H1 (cell line): Measurements from ENCODE around the gene TTLL9. TPM values are rescaled to one million over a fixed set of nuclear protein-coding genes. Genes with fewer than 3 reads are reported as not detected.

Experiments
- CTCF ChIA-PET: fragments of 300-600 bp; sonication (Branson Sonifier 250); formaldehyde crosslinking; loops from one replicate; lab custom pipeline; 2021; ENCODE audit not compliant: partially characterized antibody; lab: Charles Lee
- POLR2A ChIA-PET: fragments of 300-600 bp; sonication (Branson Sonifier 250); formaldehyde crosslinking; loops from one replicate; lab custom pipeline; 2021; ENCODE audit warnings: inconsistent platforms; ENCODE audit not compliant: partially characterized antibody; lab: Charles Lee
- DNase-seq, 2 experiments: peaks; one replicate each; pipeline versions ENCODE4 v3.0.0 to v3.0.0-alpha.2; 2010 to 2022; ENCODE audit warnings: low spot score in 2 of 2, low read depth in 1 of 2, mixed read lengths in 1 of 2
- FAIRE-seq: peaks from 2 replicates; lab custom pipeline; 2011; peaks lifted over from hg19 to GRCh38; lab: Jason Lieb, UNC
- H2AFZ ChIP-seq: 2 replicates; pipeline ENCODE4 v1.8.1; 2012; ENCODE audit warnings: low read length, inconsistent platforms
- H2AK5ac ChIP-seq: 2 replicates; pipeline ENCODE4 v1.6.1; 2013; ENCODE audit warnings: low read depth, low read length
- H2BK120ac ChIP-seq: replicated peaks from 2 replicates; pipeline ENCODE3; 2013; ENCODE audit warnings: low read depth, low read length, inconsistent platforms
- H2BK12ac ChIP-seq: 2 replicates; pipeline ENCODE4 v1.6.1; 2013; ENCODE audit warnings: low read depth, low read length
- H2BK15ac ChIP-seq: 2 replicates; pipeline ENCODE4 v1.6.1; 2013; ENCODE audit warnings: low read length
- H2BK20ac ChIP-seq: 2 replicates; pipeline ENCODE4 v1.6.1; 2013; ENCODE audit warnings: low read length
- H2BK5ac ChIP-seq: 2 replicates; pipeline ENCODE4 v1.6.1; 2013; ENCODE audit warnings: low read depth, low read length
- H3K14ac ChIP-seq: 2 replicates; pipeline ENCODE4 v1.6.1; 2013; ENCODE audit warnings: inconsistent platforms; ENCODE audit not compliant: insufficient read length
- H3K18ac ChIP-seq: 2 replicates; pipeline ENCODE4 v1.6.1; 2013; ENCODE audit warnings: low read length; ENCODE audit errors: extremely low read depth
- H3K23ac ChIP-seq: 2 replicates; pipeline ENCODE4 v1.6.1; 2013; ENCODE audit warnings: inconsistent platforms; ENCODE audit not compliant: insufficient read length
- H3K23me2 ChIP-seq: 2 replicates; pipeline ENCODE4 v1.6.1; 2013; ENCODE audit warnings: low read depth, low read length
- H3K27ac ChIP-seq: 2 replicates; pipeline ENCODE4 v1.6.1; 2011; ENCODE audit warnings: low read depth, low read length, inconsistent platforms
- H3K27me3 ChIP-seq, 4 experiments: replicated peaks in 1 of 4; 1 replicate in 1 of 4; 2 replicates in 3 of 4; pipeline versions ENCODE4 v1.6.1 to v1.8.1; 2011 to 2013; ENCODE audit warnings: low read length in 3 of 4, mild to moderate bottlenecking in 3 of 4, inconsistent platforms in 2 of 4, mixed read lengths in 2 of 4, moderate library complexity in 1 of 4; ENCODE audit not compliant: control insufficient read depth in 3 of 4, insufficient read depth in 3 of 4; ENCODE audit errors: extremely low read depth in 1 of 4
- H3K36me3 ChIP-seq, 4 experiments: 2 replicates each; pipeline versions ENCODE4 v1.6.1 to v1.8.1; 2011 to 2013; ENCODE audit warnings: mild to moderate bottlenecking in 4 of 4, low read length in 3 of 4, moderate library complexity in 2 of 4, control low read depth in 1 of 4, inconsistent platforms in 1 of 4; ENCODE audit not compliant: insufficient read depth in 4 of 4, control insufficient read depth in 2 of 4
- H3K4ac ChIP-seq: replicated peaks from 2 replicates; pipeline ENCODE3; 2013; ENCODE audit warnings: low read length, low read depth, mixed read lengths, inconsistent platforms; ENCODE audit not compliant: insufficient read length
- H3K4me1 ChIP-seq, 4 experiments: replicated peaks in 1 of 4; 1 replicate in 1 of 4; 2 replicates in 3 of 4; pipeline versions ENCODE4 v1.6.1 to v1.8.1; 2011 to 2013; ENCODE audit warnings: low read length in 3 of 4, inconsistent platforms in 2 of 4, mixed read lengths in 1 of 4; ENCODE audit not compliant: insufficient read depth in 4 of 4, control insufficient read depth in 3 of 4
- H3K4me2 ChIP-seq, 2 experiments: 2 replicates each; pipeline versions ENCODE4 v1.6.1 to v1.8.1; 2011 to 2013; ENCODE audit warnings: low read depth in 2 of 2, low read length in 2 of 2, control low read depth in 1 of 2, inconsistent platforms in 1 of 2, mild to moderate bottlenecking in 1 of 2; ENCODE audit not compliant: insufficient read depth in 1 of 2
- H3K4me3 ChIP-seq, 4 experiments: fragments of 200-600, 300-600 bp in 1 of 4; sonication (generic), shearing (Covaris generic), sonication (Bioruptor Twin) in 1 of 4; 2 replicates each; pipeline versions ENCODE4 v1.5.1 to v1.8.1; 2011 to 2016; ENCODE audit warnings: low read length in 4 of 4, low read depth in 3 of 4, control low read depth in 2 of 4, inconsistent platforms in 2 of 4, mild to moderate bottlenecking in 2 of 4, mixed read lengths in 1 of 4, moderate library complexity in 1 of 4; ENCODE audit not compliant: insufficient read depth in 2 of 4; ENCODE audit errors: extremely low read depth in 1 of 4
- H3K56ac ChIP-seq: replicated peaks from 2 replicates; pipeline ENCODE3; 2013; ENCODE audit warnings: low read depth, mild to moderate bottlenecking, mixed read lengths, low read length, inconsistent platforms; ENCODE audit not compliant: insufficient read length
- H3K79me1 ChIP-seq: 2 replicates; pipeline ENCODE4 v1.6.1; 2013; ENCODE audit warnings: low read depth, low read length, control low read depth
- H3K79me2 ChIP-seq, 2 experiments: 2 replicates each; pipeline versions ENCODE4 v1.6.1 to v1.8.1; 2012 to 2013; ENCODE audit warnings: low read length in 2 of 2, mild to moderate bottlenecking in 2 of 2, inconsistent platforms in 1 of 2; ENCODE audit not compliant: insufficient read depth in 2 of 2, control insufficient read depth in 1 of 2
- H3K9ac ChIP-seq, 4 experiments: replicated peaks in 1 of 4; 1 replicate in 1 of 4; 2 replicates in 3 of 4; pipeline versions ENCODE4 v1.6.1 to v1.8.1; 2011 to 2013; ENCODE audit warnings: low read depth in 3 of 4, low read length in 3 of 4, control low read depth in 2 of 4, mild to moderate bottlenecking in 2 of 4, moderate library complexity in 2 of 4, inconsistent platforms in 1 of 4; ENCODE audit errors: extremely low read depth in 1 of 4
- H3K9me3 ChIP-seq, 2 experiments: 2 replicates each; pipeline versions ENCODE4 v1.6.1 to v1.8.1; 2012 to 2013; ENCODE audit warnings: mild to moderate bottlenecking in 2 of 2, moderate library complexity in 2 of 2, control low read depth in 1 of 2, inconsistent platforms in 1 of 2, low read depth in 1 of 2, low read length in 1 of 2, mixed read lengths in 1 of 2; ENCODE audit not compliant: insufficient read depth in 2 of 2
- H4K20me1 ChIP-seq, 2 experiments: replicated peaks in 1 of 2; 2 replicates each; pipeline versions ENCODE3 to v1.8.1; 2011 to 2013; ENCODE audit warnings: inconsistent platforms in 2 of 2, low read length in 2 of 2, mild to moderate bottlenecking in 1 of 2; ENCODE audit not compliant: insufficient read depth in 2 of 2, control insufficient read depth in 1 of 2
- H4K5ac ChIP-seq: 2 replicates; pipeline ENCODE4 v1.6.1; 2013; ENCODE audit warnings: low read length, low read depth, mixed read lengths, inconsistent platforms; ENCODE audit not compliant: insufficient read length
- H4K8ac ChIP-seq: 2 replicates; pipeline ENCODE4 v1.8.0; 2013; ENCODE audit warnings: mild to moderate bottlenecking, moderate library complexity, low read length, inconsistent platforms; ENCODE audit not compliant: insufficient read depth; ENCODE audit errors: extremely low read depth
- H4K91ac ChIP-seq: replicated peaks from 2 replicates; pipeline ENCODE3; 2013; ENCODE audit warnings: low read length, mixed read lengths, inconsistent platforms; ENCODE audit not compliant: insufficient read length
- SIRT6 ChIP-seq: IDR thresholded peaks from one replicate; pipeline ENCODE4 v1.7.1; 2012; ENCODE audit warnings: low read length, inconsistent platforms
- WGBS, 2 experiments: shearing (Covaris generic) in 1 of 2; methylation state at CpG; one replicate each; pipeline versions ENCODE4 v1.1.6 to v1.1.7; 2013 to 2015; ENCODE audit warnings: low lambda C conversion rate in 2 of 2, mixed read lengths in 2 of 2, inconsistent platforms in 1 of 2, low coverage in 1 of 2, missing lambda C conversion rate in 1 of 2; ENCODE audit not compliant: insufficient replicate concordance in 2 of 2, insufficient coverage in 1 of 2, insufficient read length in 1 of 2; ENCODE audit errors: extremely low coverage in 1 of 2, missing lambda C conversion rate in 1 of 2; 5-methylcytosine and 5-hydroxymethylcytosine counted together
- polyA plus RNA-seq, 7 experiments: library from polyadenylated mRNA; depleted of rRNA in 3 of 7; stranded (reverse) in 5 of 7; unstranded in 2 of 7; fragments of >200 nt in 5 of 7; fragments of 200-250 nt in 2 of 7; gene quantifications; 1 replicate in 5 of 7; 2 replicates in 1 of 7; 4 replicates in 1 of 7; pipeline versions ENCODE4 v1.2.1 to v1.2.3, GENCODE V29; 2011 to 2013; ENCODE audit warnings: missing spikeins in 2 of 7, mixed read lengths in 2 of 7
- total RNA-seq: library from RNA; stranded (reverse); fragmentation: NEBNext Ultra II Directional; extraction: Animal tissue kit (Norgen Biotek cat#: 25700); gene quantifications from 2 replicates; pipeline ENCODE4 v1.2.1, GENCODE V29; 2021

The TTLL9 gene
- total and polyA plus RNA-seq, 2 of the 8 experiments (the other 6 are each of a cell fraction or from before 2014, with no cell fraction given): 0.06 TPM; not detected in 1

GRCh38 chr20:31943052-31943471, 72.6 kb downstream of the TTLL9 start:
- Histone ChIP-seq H2BK20ac (no peak overlapping the region), H2BK15ac (no peak overlapping the region), H3K18ac (no peak overlapping the region), H2BK120ac (no peak overlapping the region), H3K23me2 (no peaks in the 10 kb centered on the region), H3K27me3 (peaks cover 0 to 7% (median 0%) of the 10 kb centered on the region in 4 experiments; a peak in 3 of 7 replicates), H4K8ac (no peak overlapping the region), H3K79me1 (no peaks in the 10 kb centered on the region), H3K9ac (no peak overlapping the region), H3K4ac (no peak overlapping the region), H4K20me1 (peaks cover 2% of the 10 kb centered on the region in 2 experiments), H2AFZ (no peak overlapping the region), H3K14ac (no peak overlapping the region), H2BK5ac (no peak overlapping the region), H4K5ac (no peak overlapping the region), H3K36me3 (peaks cover 24 to 34% (median 29%) of the 10 kb centered on the region in 4 experiments), H3K27ac (no peak overlapping the region), H3K23ac (no peak overlapping the region), H3K9me3 (peaks cover 0 to under 1% of the 10 kb centered on the region in 2 experiments; a peak in 3 of 4 replicates), H2BK12ac (no peak overlapping the region), H3K4me2 (no peak overlapping the region), H4K91ac (no peak overlapping the region), H2AK5ac (no peak overlapping the region), H3K79me2 (no peaks in the 10 kb centered on the region), H3K4me1 (peaks cover 0 to 2% (median 1%) of the 10 kb centered on the region in 4 experiments; a peak in 4 of 7 replicates), H3K4me3 (no peak overlapping the region), H3K56ac (no peak overlapping the region)
- ChIA-PET POLR2A (interaction anchor here (1.2 to 3.0 kb wide), 2 partner anchors 9 to 22 kb away, joined by 3 to 15 read pairs; partner anchors contain the start of gene PDRG1), CTCF (interaction anchor here (0.7 to 2.4 kb wide), 7 partner anchors 9 to 96 kb away, joined by 3 to 15 read pairs (median 4); partner anchors contain the start of gene PDRG1)
- FAIRE-seq (no peak), DNase-seq (no peak)
- WGBS, 2 experiments: 77% methylated on average over 2 of the region's 2 CpGs; no CpG with 5 or more reads in 1 of the 2 experiments
- TF ChIP-seq SIRT6: no peak
